ENCODE data around the gene AXDND1. TPM values are rescaled to one million over a fixed set of nuclear protein-coding genes. Genes with fewer than 3 reads are reported as not detected.

Gene AXDND1
- total and polyA plus RNA-seq, 8 donors: 0.55 to 18.4 (median 2.7) TPM; not detected in 2

DNA sequence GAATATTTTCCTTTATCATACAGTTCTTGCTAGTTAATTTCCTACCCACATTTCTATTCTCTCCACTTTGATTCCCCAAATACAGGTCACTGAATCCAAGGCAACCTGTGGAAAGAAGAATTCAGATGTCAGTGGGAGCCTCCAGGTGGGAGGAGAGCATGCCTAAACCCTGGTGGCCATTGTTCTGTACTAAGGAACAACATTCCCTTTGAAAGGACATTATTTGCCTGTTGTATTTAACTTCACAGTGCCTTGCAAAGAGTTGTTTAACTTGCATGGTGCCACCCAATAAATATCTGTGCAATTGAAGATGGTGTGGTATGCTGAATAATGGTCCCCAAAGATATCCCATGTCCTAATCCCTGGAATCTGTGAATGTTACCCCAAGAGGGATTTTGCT, 188.7 kb downstream of the AXDND1 start:
- Histone ChIP-seq H3K4me1 (peaks cover 0 to 8% (median 0%) of the 10 kb centered on the region in 4 donors), H3K27me3 (no peaks in the 10 kb centered on the region), H3K4me3 (no peak overlapping the region), H3K9me3 (no peaks in the 10 kb centered on the region), H3K27ac (no peak overlapping the region), H3K36me3 (no peaks in the 10 kb centered on the region)
- intact Hi-C loops (cut with DNase I; ENCODE audit: low total_unique reads): no loop called here
- no peak for TF ChIP-seq CTCF (IDR thresholded peaks at IDR 0.05)
- no peak for TF ChIP-seq POLR2A (IDR thresholded peaks at IDR 0.05)
- TF ChIP-seq EP300 (IDR thresholded peaks at IDR 0.05): no peak
- TF ChIP-seq POLR2AphosphoS5 (IDR thresholded peaks at IDR 0.05): no peak
- no peak for DNase-seq

- no peak overlapping the region for H3K27ac ChIP-seq
- intact Hi-C loops (cut with DNase I; ENCODE audit: low total_unique reads): no loop called here
- peaks cover 0 to 5% (median 0%) of the 10 kb centered on the region in 4 donors for H3K4me1 ChIP-seq
- no peaks in the 10 kb centered on the region for H3K36me3 ChIP-seq
- TF ChIP-seq CTCF (IDR thresholded peaks at IDR 0.05) (no peak), POLR2A (IDR thresholded peaks at IDR 0.05) (no peak), POLR2AphosphoS5 (IDR thresholded peaks at IDR 0.05) (no peak), EP300 (IDR thresholded peaks at IDR 0.05) (no peak)
- no peaks in the 10 kb centered on the region for H3K9me3 ChIP-seq
- H3K4me3 ChIP-seq: no peak overlapping the region
- no peaks in the 10 kb centered on the region for H3K27me3 ChIP-seq
- 89 to 93% (median 92%) methylated on average over 1 of the region's 1 CpG for WGBS, 5 donors
- no peak for DNase-seq
Measured at GRCh38 chr1:179558078-179558477, 192.3 kb downstream of the AXDND1 start.

DNA sequence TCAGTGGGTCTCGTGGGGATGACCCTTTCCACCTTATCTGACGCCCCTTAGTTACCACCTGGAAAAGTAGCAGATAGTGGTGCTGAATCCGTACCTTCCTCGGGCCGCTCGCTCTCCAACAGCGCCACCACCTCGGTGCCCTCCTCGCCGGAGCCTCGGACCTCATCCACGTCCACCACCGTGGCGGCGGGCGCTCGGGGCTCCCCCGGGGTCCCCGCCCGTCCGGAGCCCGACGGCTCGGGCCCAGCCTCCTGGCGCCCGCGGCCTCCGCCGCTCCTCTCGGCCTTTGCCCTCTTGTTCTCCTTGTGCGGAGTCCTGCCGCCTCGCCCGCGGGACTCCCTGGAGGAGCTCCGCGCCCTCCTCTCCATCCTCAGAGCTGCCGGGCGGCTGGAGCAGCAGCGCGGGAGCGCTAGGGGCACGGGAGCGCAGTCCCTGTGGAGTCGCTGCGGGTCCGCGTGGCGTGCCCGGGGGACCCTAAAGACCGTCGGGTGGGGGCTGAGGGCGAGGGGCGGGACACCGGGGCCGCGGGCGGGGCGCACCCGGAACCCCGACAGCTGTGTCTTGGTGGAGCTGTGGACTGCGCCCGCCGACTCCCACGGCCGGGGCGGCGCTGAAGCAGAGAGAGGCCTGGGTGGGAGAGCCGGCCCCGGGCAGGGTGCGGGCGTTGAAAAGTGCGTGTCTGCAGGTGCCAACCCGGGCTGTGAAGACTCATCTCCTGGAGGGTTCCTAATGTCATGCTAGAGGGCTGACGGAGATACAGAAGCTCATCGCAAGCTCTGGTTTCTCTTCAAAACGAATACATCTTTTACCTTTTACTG, 209.9 kb downstream of the AXDND1 start, which contains the start of gene NPHS2:
TSS of gene NPHS2 (minus strand) at position 452 of the 818 bp plus-strand sequence. CDS start at position 368, 84 bp downstream.
- Histone ChIP-seq H3K27ac (no peak within 1 kb of the TSS), H3K9me3 (peaks cover 0 to 6% (median 2%) of the 10 kb centered on the region in 4 donors), H3K27me3 (peaks cover 10 to 70% (median 24%) of the 10 kb centered on the region in 3 donors), H3K4me3 (peak within 1 kb of the TSS in 3 of 4 donors; percentile 21 to 48 (median 22)), H3K36me3 (no peaks in the 10 kb centered on the region), H3K4me1 (peaks cover 6 to 12% (median 10%) of the 10 kb centered on the region in 4 donors)
- peak in 1 of 2 donors; percentile 35 for DNase-seq
- no peak for TF ChIP-seq EP300 (IDR thresholded peaks at IDR 0.05)
- TF ChIP-seq POLR2AphosphoS5 (IDR thresholded peaks at IDR 0.05): no peak
- no peak for TF ChIP-seq CTCF (IDR thresholded peaks at IDR 0.05)
- no peak for TF ChIP-seq POLR2A (IDR thresholded peaks at IDR 0.05)
- intact Hi-C loops (cut with DNase I; ENCODE audit: low total_unique reads): no loop called here
- WGBS, 5 donors: 4 to 10% (median 7%) methylated on average over 30 to 77 of the region's 77 CpGs

GRCh38 chr1:179576509-179576908, 210.7 kb downstream of the AXDND1 start:
- WGBS, 5 donors: 41 to 57% (median 42%) methylated on average over 5 of the region's 5 CpGs
- TF ChIP-seq CTCF (IDR thresholded peaks at IDR 0.05): no peak
- TF ChIP-seq POLR2AphosphoS5 (IDR thresholded peaks at IDR 0.05): no peak
- TF ChIP-seq POLR2A (IDR thresholded peaks at IDR 0.05): no peak
- TF ChIP-seq EP300 (IDR thresholded peaks at IDR 0.05): no peak
- Histone ChIP-seq H3K27ac (no peak overlapping the region), H3K27me3 (peaks cover 10 to 71% (median 24%) of the 10 kb centered on the region in 3 donors), H3K36me3 (no peaks in the 10 kb centered on the region), H3K9me3 (peaks cover 0 to 4% (median under 1%) of the 10 kb centered on the region in 4 donors), H3K4me3 (no peak overlapping the region), H3K4me1 (peaks cover 6 to 12% (median 10%) of the 10 kb centered on the region in 4 donors)
- intact Hi-C loops (cut with DNase I; ENCODE audit: low total_unique reads): no loop called here
- DNase-seq: no peak

All from stomach (tissue), 9 donors.